ENCODE results near the gene DNM2. TPM values are rescaled to one million over a fixed set of nuclear protein-coding genes. Genes with fewer than 3 reads are reported as not detected.
A peak's percentile ranks its signal among the peaks of the same experiment; 100 is the strongest.

Gene DNM2
- total and polyA plus RNA-seq, 2 of the 13 experiments (the other 11 are each of a cell fraction or from before 2014, with no cell fraction given): 41.7 to 59.8 TPM

GRCh38 chr19:10718205-10719196 is 622 bp downstream of the DNM2 start (continued):
- TF ChIP-seq IRF9 (CRISPR knock-in tag; IDR thresholded peaks at IDR 0.05; ENCODE audit: borderline replicate concordance): no peak
- TF ChIP-seq RFX5 (IDR thresholded peaks at IDR 0.05; ENCODE audit: low read depth, low read length): no peak
- TF ChIP-seq RARA (CRISPR knock-in tag; IDR thresholded peaks at IDR 0.05): no peak
- TF ChIP-seq THYN1 (CRISPR knock-in tag; IDR thresholded peaks at IDR 0.05; ENCODE audit: borderline replicate concordance, low read depth): no peak
- no peak for TF ChIP-seq DNMT3B (CRISPR knock-in tag; conservative IDR thresholded peaks at IDR 0.05)
- no peak for TF ChIP-seq ZHX2 (IDR thresholded peaks at IDR 0.05; ENCODE audit: low read depth)
- 0 out of 2 replicates have a peak, but pooled peaks have one; percentile 54 for TF ChIP-seq ZHX2 (CRISPR knock-in tag; IDR thresholded peaks at IDR 0.05; ENCODE audit: borderline replicate concordance)
- no peak for TF ChIP-seq GLMP (CRISPR knock-in tag; IDR thresholded peaks at IDR 0.05; ENCODE audit: borderline replicate concordance)
- peak; percentile 19; the same call in 1 of the 2 replicates for TF ChIP-seq ZNF891 (CRISPR knock-in tag; IDR thresholded peaks at IDR 0.05)
- TF ChIP-seq ZNF232 (CRISPR knock-in tag; IDR thresholded peaks at IDR 0.05; ENCODE audit: borderline replicate concordance): no peak
- 0 out of 2 replicates have a peak, but pooled peaks have one; percentile 45 for TF ChIP-seq ZNF580 (CRISPR knock-in tag; IDR thresholded peaks at IDR 0.05; ENCODE audit: borderline replicate concordance, low read depth)
- TF ChIP-seq KLF12 (CRISPR knock-in tag; IDR thresholded peaks at IDR 0.05; ENCODE audit: borderline replicate concordance): peak; percentile 79; the same call in 1 of the 2 replicates
- TF ChIP-seq E2F5 (CRISPR knock-in tag; conservative IDR thresholded peaks at IDR 0.05): no peak
- TF ChIP-seq ZIK1 (CRISPR knock-in tag; IDR thresholded peaks at IDR 0.05; ENCODE audit: borderline replicate concordance, low read depth): 0 out of 2 replicates have a peak, but pooled peaks have one; percentile 15
- TF ChIP-seq YEATS4 (CRISPR knock-in tag; IDR thresholded peaks at IDR 0.05; ENCODE audit: borderline replicate concordance): peak; percentile 84
- no peak for TF ChIP-seq SNRNP70 (IDR thresholded peaks at IDR 0.05; ENCODE audit: low read depth, low read length)

Measured in HepG2 (cell line).